H9 (cell line): ENCODE data around the gene PFDN1. TPM values are rescaled to one million over a fixed set of nuclear protein-coding genes. Genes with fewer than 3 reads are reported as not detected.

Experiments
- DNase-seq: peaks from one replicate; pipeline ENCODE4 v3.0.0-alpha.2; 2017
- H2AFZ ChIP-seq: one replicate; pipeline ENCODE4 v1.6.1; 2013; ENCODE audit warnings: mild to moderate bottlenecking, low read length, control low read depth, moderate library complexity
- H2AK5ac ChIP-seq: 2 replicates; pipeline ENCODE4 v1.6.1; 2013; ENCODE audit warnings: low read length, control low read depth, mixed read lengths; ENCODE audit not compliant: insufficient read length
- H2BK120ac ChIP-seq: one replicate; pipeline ENCODE4 v1.6.1; 2013; ENCODE audit warnings: low read depth, mild to moderate bottlenecking, low read length, control low read depth, inconsistent platforms; ENCODE audit not compliant: poor library complexity, severe bottlenecking
- H2BK12ac ChIP-seq: 2 replicates; pipeline ENCODE4 v1.6.1; 2013; ENCODE audit warnings: low read length, control low read depth, mixed read lengths, low read depth; ENCODE audit not compliant: insufficient read length
- H2BK15ac ChIP-seq: 2 replicates; pipeline ENCODE4 v1.6.1; 2013; ENCODE audit warnings: low read depth, low read length, control low read depth
- H2BK20ac ChIP-seq: one replicate; pipeline ENCODE4 v1.6.1; 2013; ENCODE audit warnings: low read depth, mild to moderate bottlenecking, low read length, control low read depth, inconsistent platforms; ENCODE audit not compliant: poor library complexity, severe bottlenecking
- H2BK5ac ChIP-seq: 2 replicates; pipeline ENCODE4 v1.6.1; 2013; ENCODE audit warnings: low read length, control low read depth, mixed read lengths; ENCODE audit not compliant: insufficient read length
- H3K14ac ChIP-seq: 2 replicates; pipeline ENCODE4 v1.6.1; 2013; ENCODE audit warnings: low read length, control low read depth; ENCODE audit not compliant: insufficient read depth
- H3K18ac ChIP-seq: 2 replicates; pipeline ENCODE4 v1.6.1; 2013; ENCODE audit warnings: low read depth, mild to moderate bottlenecking, mixed read lengths, low read length, control low read depth; ENCODE audit not compliant: insufficient read length
- H3K23ac ChIP-seq: 2 replicates; pipeline ENCODE4 v1.6.1; 2013; ENCODE audit warnings: low read length, control low read depth, mixed read lengths, low read depth; ENCODE audit not compliant: insufficient read length
- H3K23me2 ChIP-seq: 2 replicates; pipeline ENCODE4 v1.6.1; 2013; ENCODE audit warnings: low read depth, mild to moderate bottlenecking, mixed read lengths, low read length, control low read depth; ENCODE audit not compliant: insufficient read length, poor library complexity, severe bottlenecking
- H3K27ac ChIP-seq: 2 replicates; pipeline ENCODE4 v1.5.1; 2013; ENCODE audit warnings: low read length, control low read depth, mixed read lengths, low read depth; ENCODE audit not compliant: insufficient read length
- H3K27me3 ChIP-seq: 2 replicates; pipeline ENCODE4 v1.6.1; 2013; ENCODE audit warnings: low read length, control low read depth, inconsistent platforms; ENCODE audit not compliant: insufficient read depth
- H3K4ac ChIP-seq: 2 replicates; pipeline ENCODE4 v1.6.1; 2013; ENCODE audit warnings: low read depth, mild to moderate bottlenecking, control low read depth, inconsistent platforms, low read length, moderate library complexity
- H3K4me1 ChIP-seq: 2 replicates; pipeline ENCODE4 v1.6.1; 2013; ENCODE audit warnings: low read length, control low read depth, inconsistent platforms; ENCODE audit not compliant: insufficient read depth
- H3K4me2 ChIP-seq: 2 replicates; pipeline ENCODE4 v1.6.1; 2013; ENCODE audit warnings: low read length, control low read depth, mixed read lengths; ENCODE audit not compliant: insufficient read length, insufficient read depth
- H3K56ac ChIP-seq: 2 replicates; pipeline ENCODE4 v1.6.1; 2013; ENCODE audit warnings: low read depth, mild to moderate bottlenecking, mixed read lengths, low read length, control low read depth; ENCODE audit not compliant: insufficient read length
- H3K79me1 ChIP-seq: 2 replicates; pipeline ENCODE4 v1.6.1; 2013; ENCODE audit warnings: low read depth, mild to moderate bottlenecking, moderate library complexity, low read length, control low read depth, inconsistent platforms; ENCODE audit not compliant: insufficient read depth, poor library complexity, severe bottlenecking
- H3K79me2 ChIP-seq: 2 replicates; pipeline ENCODE4 v1.6.1; 2013; ENCODE audit warnings: low read length, control low read depth, inconsistent platforms; ENCODE audit not compliant: insufficient read depth
- H3K9ac ChIP-seq: 2 replicates; pipeline ENCODE4 v1.6.1; 2013; ENCODE audit warnings: low read length, control low read depth, mixed read lengths; ENCODE audit not compliant: insufficient read length; ENCODE audit errors: extremely low read depth
- H3K9me3 ChIP-seq: one replicate; pipeline ENCODE4 v1.6.1; 2013; ENCODE audit warnings: low read depth, low read length, inconsistent platforms; ENCODE audit not compliant: control insufficient read depth
- H3T11ph ChIP-seq: one replicate; pipeline ENCODE4 v1.6.1; 2013; ENCODE audit warnings: mild to moderate bottlenecking, low read length, control low read depth, inconsistent platforms
- H4K20me1 ChIP-seq: one replicate; pipeline ENCODE4 v1.6.1; 2013; ENCODE audit not compliant: control insufficient read depth, insufficient read length, insufficient read depth
- H4K5ac ChIP-seq: 2 replicates; pipeline ENCODE4 v1.6.1; 2013; ENCODE audit warnings: low read depth, mild to moderate bottlenecking, mixed read lengths, low read length, control low read depth; ENCODE audit not compliant: insufficient read length
- H4K8ac ChIP-seq: replicated peaks from 2 replicates; pipeline ENCODE4 v1.6.1; 2013; ENCODE audit warnings: low read length, control low read depth, mixed read lengths, low read depth; ENCODE audit not compliant: insufficient read length
- H4K91ac ChIP-seq: 2 replicates; pipeline ENCODE4 v1.6.1; 2013; ENCODE audit warnings: low read depth, mild to moderate bottlenecking, moderate library complexity, mixed read lengths, low read length, control low read depth; ENCODE audit not compliant: insufficient read length
- H3K27ac Mint-ChIP-seq, 3 experiments: 2 replicates in 2 of 3; 3 replicates in 1 of 3; pipeline ENCODE4 v1.8.0; 2020 to 2021; ENCODE audit warnings: mixed read lengths in 3 of 3, mild to moderate bottlenecking in 1 of 3, moderate library complexity in 1 of 3
- H3K27me3 Mint-ChIP-seq: 2 replicates; pipeline ENCODE4 v1.8.0; 2021; ENCODE audit warnings: low read depth, mild to moderate bottlenecking, moderate library complexity, mixed read lengths
- H3K36me3 Mint-ChIP-seq, 3 experiments: 2 replicates in 2 of 3; 3 replicates in 1 of 3; pipeline ENCODE4 v1.8.0; 2020 to 2021; ENCODE audit warnings: low read depth in 3 of 3, mixed read lengths in 3 of 3; ENCODE audit not compliant: insufficient read depth in 1 of 3
- H3K4me1 Mint-ChIP-seq, 2 experiments: 2 replicates each; pipeline ENCODE4 v1.8.0; 2020; ENCODE audit warnings: mixed read lengths in 2 of 2
- H3K4me3 Mint-ChIP-seq, 2 experiments: 2 replicates in 1 of 2; 3 replicates in 1 of 2; pipeline ENCODE4 v1.8.0; 2020 to 2021; ENCODE audit warnings: mild to moderate bottlenecking in 2 of 2, mixed read lengths in 2 of 2, moderate library complexity in 1 of 2
- H3K9me3 Mint-ChIP-seq, 2 experiments: 2 replicates in 1 of 2; 3 replicates in 1 of 2; pipeline ENCODE4 v1.8.0; 2020; ENCODE audit warnings: mild to moderate bottlenecking in 2 of 2, mixed read lengths in 2 of 2, moderate library complexity in 1 of 2
- WGBS: extraction: QIAGEN DNeasy Blood & Tissue Kit; methylation state at CpG from one replicate; pipeline ENCODE4 v1.1.7; 2013; ENCODE audit warnings: missing lambda C conversion rate, low lambda C conversion rate, mixed read lengths; ENCODE audit not compliant: insufficient read length; ENCODE audit errors: extremely low coverage; 5-methylcytosine and 5-hydroxymethylcytosine counted together
- total RNA-seq: library from RNA; stranded (reverse); gene quantifications from 2 replicates; pipeline ENCODE4 v1.2.1, GENCODE V29; 2021
- TF ChIP-seq, protein P1 (sequence below): fragments of 200-600 bp; sonication (generic); conservative IDR thresholded peaks from 3 replicates; pipeline ENCODE4 v1.8.0; 2021; ENCODE audit warnings: antibody characterized with exemption, mild to moderate bottlenecking

PFDN1 gene
- total RNA-seq, 1 experiment from 2014 or later: 58.3 TPM

DNA sequence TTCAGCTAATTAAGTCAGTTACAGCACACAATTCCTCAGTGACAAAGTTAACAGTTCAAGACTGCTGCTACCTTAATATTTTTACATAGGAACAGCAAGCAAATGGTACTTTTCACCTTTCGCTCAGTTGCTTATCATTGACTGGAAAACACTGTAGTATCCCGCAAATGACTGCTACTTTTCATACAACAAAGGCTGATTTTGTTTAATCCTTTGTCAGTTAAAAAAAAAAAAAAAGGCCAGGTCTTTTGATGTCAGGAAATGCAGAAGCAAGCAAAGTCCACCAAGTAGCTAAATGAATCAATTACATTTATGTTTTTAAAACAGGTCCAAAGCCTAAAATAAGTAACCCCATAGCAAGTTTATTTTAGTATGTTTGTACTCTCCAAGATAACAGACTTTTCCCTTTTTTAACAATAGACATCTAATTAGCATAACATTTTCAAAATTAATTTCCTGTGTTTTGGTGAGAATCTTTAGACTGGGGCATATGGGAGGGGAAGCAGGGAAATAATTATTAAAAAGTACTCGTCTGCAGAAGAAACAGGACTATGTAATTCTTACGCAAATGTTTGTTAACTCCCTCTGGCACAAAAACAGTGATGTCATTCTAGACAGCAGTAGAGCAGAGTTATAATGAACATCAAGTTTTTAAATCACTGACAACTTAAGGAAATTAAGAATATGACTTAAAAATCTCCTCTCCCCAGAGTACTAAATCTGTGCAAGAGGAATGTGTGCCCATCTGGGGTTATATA lies 9.6 kb downstream of the PFDN1 start:
- Histone ChIP-seq H2BK120ac (no peak overlapping the region), H3K4me1 (no peaks in the 10 kb centered on the region), H2AFZ (no peak overlapping the region), H3T11ph (no peak overlapping the region), H4K5ac (no peak overlapping the region), H3K9ac (no peak overlapping the region), H3K14ac (no peak overlapping the region), H3K27me3 (no peaks in the 10 kb centered on the region), H3K27ac (no peak overlapping the region), H4K8ac (no peak overlapping the region), H3K79me2 (peaks cover 5% of the 10 kb centered on the region; the same call in 1 of the 2 replicates), H3K23me2 (no peaks in the 10 kb centered on the region), H2BK20ac (no peak overlapping the region), H3K23ac (no peak overlapping the region), H3K79me1 (no peaks in the 10 kb centered on the region), H3K4me2 (no peak overlapping the region), H2BK5ac (no peak overlapping the region), H3K9me3 (no peaks in the 10 kb centered on the region), H2BK15ac (no peak overlapping the region), H4K20me1 (no peaks in the 10 kb centered on the region), H2BK12ac (no peak overlapping the region), H2AK5ac (no peak overlapping the region), H4K91ac (no peak overlapping the region), H3K4ac (no peak overlapping the region), H3K18ac (no peak overlapping the region), H3K56ac (no peak overlapping the region)
- Mint-ChIP-seq H3K36me3 (peaks cover 0 to 6% (median 3%) of the 10 kb centered on the region in 3 experiments; a peak in 2 of 7 replicates), H3K4me1 (peaks cover 0 to 19% of the 10 kb centered on the region in 2 experiments; a peak in 3 of 4 replicates), H3K4me3 (no peak overlapping the region), H3K27ac (no peak overlapping the region), H3K27me3 (no peaks in the 10 kb centered on the region), H3K9me3 (no peaks in the 10 kb centered on the region)
- TF ChIP-seq, protein P1, sequence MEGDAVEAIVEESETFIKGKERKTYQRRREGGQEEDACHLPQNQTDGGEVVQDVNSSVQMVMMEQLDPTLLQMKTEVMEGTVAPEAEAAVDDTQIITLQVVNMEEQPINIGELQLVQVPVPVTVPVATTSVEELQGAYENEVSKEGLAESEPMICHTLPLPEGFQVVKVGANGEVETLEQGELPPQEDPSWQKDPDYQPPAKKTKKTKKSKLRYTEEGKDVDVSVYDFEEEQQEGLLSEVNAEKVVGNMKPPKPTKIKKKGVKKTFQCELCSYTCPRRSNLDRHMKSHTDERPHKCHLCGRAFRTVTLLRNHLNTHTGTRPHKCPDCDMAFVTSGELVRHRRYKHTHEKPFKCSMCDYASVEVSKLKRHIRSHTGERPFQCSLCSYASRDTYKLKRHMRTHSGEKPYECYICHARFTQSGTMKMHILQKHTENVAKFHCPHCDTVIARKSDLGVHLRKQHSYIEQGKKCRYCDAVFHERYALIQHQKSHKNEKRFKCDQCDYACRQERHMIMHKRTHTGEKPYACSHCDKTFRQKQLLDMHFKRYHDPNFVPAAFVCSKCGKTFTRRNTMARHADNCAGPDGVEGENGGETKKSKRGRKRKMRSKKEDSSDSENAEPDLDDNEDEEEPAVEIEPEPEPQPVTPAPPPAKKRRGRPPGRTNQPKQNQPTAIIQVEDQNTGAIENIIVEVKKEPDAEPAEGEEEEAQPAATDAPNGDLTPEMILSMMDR: no peak
- no CpG with 5 or more reads among the region's 4 CpGs for WGBS
- DNase-seq: no peak
